SW480 (cell line): Measurements from ENCODE around the gene RARG.
A peak's percentile ranks its signal among the peaks of the same experiment; 100 is the strongest.
"Not testable (repeated sequence)": the region's sequence is repeated elsewhere in the genome, so short reads cannot be mapped to it uniquely, and the experiment has no call there.

Experiments used
- DNase-seq: peaks from one replicate; pipeline ENCODE4 v3.0.0-alpha.2; 2016; ENCODE audit warnings: low spot score

RARG gene

GRCh38 chr12:53191096-53191884 is 40.7 kb downstream of the RARG start:
- DNase-seq, result no peak

- peak; percentile 53 for DNase-seq
Measured at GRCh38 chr12:53190108-53190729, 41.8 kb downstream of the RARG start.

GRCh38 chr12:53187145-53187899 is 44.7 kb downstream of the RARG start:
- no peak for DNase-seq

- no peak for DNase-seq
Measured at GRCh38 chr12:53186745-53187144, 45.3 kb downstream of the RARG start.

GRCh38 chr12:53185582-53186153 is 46.3 kb downstream of the RARG start:
- no peak for DNase-seq

- DNase-seq, result no peak
Measured at GRCh38 chr12:53184828-53185227, 47.2 kb downstream of the RARG start.

GRCh38 chr12:53182903-53183302 is 49.1 kb downstream of the RARG start:
- no peak for DNase-seq

GRCh38 chr12:53181935-53182334 is 50.1 kb downstream of the RARG start:
- no peak for DNase-seq

GRCh38 chr12:53180931-53181645 is 50.9 kb downstream of the RARG start:
- DNase-seq, result peak; percentile 74

- DNase-seq, result peak; percentile 98
Measured at GRCh38 chr12:53180220-53180930, 51.6 kb downstream of the RARG start, which contains the start of the genes CSAD and ZNF740. TSS of gene CSAD (minus strand) at chr12:53180925. CDS start at chr12:53173470, 7,455 bp downstream. TSS of gene ZNF740 (plus strand) at chr12:53180722. CDS start at chr12:53181984, 1,262 bp downstream.

- peak; percentile 34 for DNase-seq
Measured at GRCh38 chr12:53179687-53180219, 52.3 kb downstream of the RARG start.

- not testable (repeated sequence) for DNase-seq
Measured at GRCh38 chr12:53178803-53179202, 53.2 kb downstream of the RARG start.

GRCh38 chr12:53177447-53177846 is 54.6 kb downstream of the RARG start:
- not testable (repeated sequence) for DNase-seq

- no peak for DNase-seq
Measured at GRCh38 chr12:53176750-53177149, 55.3 kb downstream of the RARG start.

- peak; percentile 66 for DNase-seq
Measured at GRCh38 chr12:53174881-53175491, 57.0 kb downstream of the RARG start.

- no peak for DNase-seq
Measured at GRCh38 chr12:53173085-53173715, 58.8 kb downstream of the RARG start.

- DNase-seq, result no peak
Measured at GRCh38 chr12:53172352-53172751, 59.7 kb downstream of the RARG start.

GRCh38 chr12:53171725-53172329 is 60.2 kb downstream of the RARG start:
- no peak for DNase-seq
